Neuronal stem cell (in vitro differentiated cells): ENCODE results near the gene SPRR1B.
"Not testable (repeated sequence)": the region's sequence is repeated elsewhere in the genome, so short reads cannot be mapped to it uniquely, and the experiment has no call there.

ENCODE experiments used
- DNase-seq: peaks from one replicate; pipeline ENCODE4 v3.0.0-alpha.2; 2013; ENCODE audit warnings: low spot score
- H2AFZ ChIP-seq: one replicate; pipeline ENCODE4 v1.6.1; 2013; ENCODE audit warnings: mild to moderate bottlenecking, low read length, inconsistent platforms
- H2AK5ac ChIP-seq: 2 replicates; pipeline ENCODE4 v1.6.1; 2013; ENCODE audit warnings: low read depth, mild to moderate bottlenecking, inconsistent platforms, low read length, moderate library complexity, mixed read lengths
- H2BK120ac ChIP-seq: 2 replicates; pipeline ENCODE4 v1.6.1; 2013; ENCODE audit warnings: low read depth, mild to moderate bottlenecking, inconsistent platforms, low read length, moderate library complexity, mixed read lengths
- H2BK12ac ChIP-seq: one replicate; pipeline ENCODE4 v1.6.1; 2013; ENCODE audit warnings: low read length, inconsistent platforms
- H2BK15ac ChIP-seq: 2 replicates; pipeline ENCODE4 v1.6.1; 2013; ENCODE audit warnings: mild to moderate bottlenecking, low read length, inconsistent platforms, mixed read lengths
- H2BK5ac ChIP-seq: one replicate; pipeline ENCODE4 v1.6.1; 2013; ENCODE audit warnings: inconsistent platforms, mild to moderate bottlenecking, low read length, moderate library complexity
- H3K14ac ChIP-seq: one replicate; pipeline ENCODE4 v1.6.1; 2013; ENCODE audit warnings: low read length, inconsistent platforms
- H3K18ac ChIP-seq: 2 replicates; pipeline ENCODE4 v1.6.1; 2013; ENCODE audit warnings: low read length, inconsistent platforms
- H3K23ac ChIP-seq: 2 replicates; pipeline ENCODE4 v1.6.1; 2013; ENCODE audit warnings: low read depth, mild to moderate bottlenecking, mixed read lengths, low read length, inconsistent platforms; ENCODE audit not compliant: poor library complexity
- H3K27ac ChIP-seq: replicated peaks from 3 replicates; pipeline ENCODE4 v1.5.1; 2013; ENCODE audit warnings: low read length, inconsistent platforms
- H3K27me3 ChIP-seq, 3 experiments: 2 replicates each; pipeline ENCODE4 v1.6.1; 2013; ENCODE audit warnings: low read length in 3 of 3, mild to moderate bottlenecking in 2 of 3, inconsistent platforms in 1 of 3, low read depth in 1 of 3, mixed read lengths in 1 of 3, moderate library complexity in 1 of 3; ENCODE audit not compliant: control insufficient read depth in 3 of 3, insufficient read depth in 3 of 3
- H3K36me3 ChIP-seq, 2 donors: replicated peaks in 1 of 2; 2 replicates each; pipeline ENCODE4 v1.6.1; 2013; ENCODE audit warnings: low read length in 2 of 2; ENCODE audit not compliant: control insufficient read depth in 2 of 2, insufficient read depth in 2 of 2
- H3K4ac ChIP-seq: 2 replicates; pipeline ENCODE4 v1.6.1; 2013; ENCODE audit warnings: inconsistent platforms, mild to moderate bottlenecking, low read length, moderate library complexity
- H3K4me1 ChIP-seq, 2 donors: 1 replicate in 1 of 2; 2 replicates in 1 of 2; pipeline ENCODE4 v1.6.1; 2013; ENCODE audit warnings: low read length in 2 of 2, low read depth in 1 of 2; ENCODE audit not compliant: control insufficient read depth in 2 of 2, insufficient read depth in 1 of 2
- H3K4me2 ChIP-seq: one replicate; pipeline ENCODE4 v1.6.1; 2013; ENCODE audit warnings: mild to moderate bottlenecking, low read length, inconsistent platforms; ENCODE audit not compliant: insufficient read depth, poor library complexity, severe bottlenecking
- H3K4me3 ChIP-seq, 2 donors: 2 replicates each; pipeline ENCODE4 v1.5.1; 2013; ENCODE audit warnings: low read length in 2 of 2, mild to moderate bottlenecking in 2 of 2, inconsistent platforms in 1 of 2, moderate library complexity in 1 of 2
- H3K79me1 ChIP-seq: one replicate; pipeline ENCODE4 v1.6.1; 2013; ENCODE audit warnings: low read depth, mild to moderate bottlenecking, inconsistent platforms, low read length, moderate library complexity
- H3K9ac ChIP-seq: one replicate; pipeline ENCODE4 v1.6.1; 2013; ENCODE audit warnings: mild to moderate bottlenecking, low read depth, low read length, inconsistent platforms; ENCODE audit not compliant: poor library complexity
- H3K9me3 ChIP-seq, 2 donors: replicated peaks in 1 of 2; 2 replicates each; pipeline versions ENCODE3 to v1.6.1; 2013; ENCODE audit warnings: low read length in 2 of 2, mild to moderate bottlenecking in 2 of 2, inconsistent platforms in 1 of 2, low read depth in 1 of 2, mixed read lengths in 1 of 2, moderate library complexity in 1 of 2; ENCODE audit not compliant: control insufficient read depth in 2 of 2, insufficient read depth in 1 of 2
- H4K8ac ChIP-seq: one replicate; pipeline ENCODE4 v1.6.1; 2013; ENCODE audit warnings: low read depth, mild to moderate bottlenecking, inconsistent platforms, low read length, moderate library complexity
- H4K91ac ChIP-seq: one replicate; pipeline ENCODE4 v1.6.1; 2013; ENCODE audit warnings: low read length, low read depth, mild to moderate bottlenecking, inconsistent platforms; ENCODE audit not compliant: poor library complexity
- WGBS, 2 donors: extraction: QIAGEN DNeasy Blood & Tissue Kit; methylation state at CpG; one replicate each; pipeline ENCODE4 v1.1.7; 2013; ENCODE audit warnings: missing lambda C conversion rate in 2 of 2, mixed read lengths in 1 of 2; ENCODE audit not compliant: insufficient read length in 2 of 2, insufficient replicate concordance in 1 of 2; ENCODE audit errors: extremely low coverage in 2 of 2; 5-methylcytosine and 5-hydroxymethylcytosine counted together

The SPRR1B gene

DNA sequence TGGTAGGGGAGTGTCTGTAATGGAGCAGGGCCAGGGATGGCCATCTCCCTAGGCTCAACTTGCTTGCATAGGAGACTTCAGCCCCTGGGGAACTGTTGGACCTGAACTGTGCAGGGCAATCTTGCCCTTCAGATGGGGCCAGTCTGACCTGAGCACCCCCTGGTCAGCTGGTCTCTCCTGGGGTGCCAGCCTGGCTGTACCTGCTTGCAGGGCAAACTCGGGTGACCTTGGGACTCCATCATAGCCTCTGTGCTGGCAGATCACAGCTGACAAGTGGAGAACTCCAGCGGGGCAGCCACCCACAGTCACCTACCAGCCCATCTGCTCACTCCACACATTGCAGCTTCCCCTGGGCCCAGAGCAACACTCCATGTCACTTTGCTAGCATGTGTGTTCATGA is 18.2 kb downstream of the SPRR1B start:
- Histone ChIP-seq H4K8ac (no peak overlapping the region), H3K4me3 (peak overlapping the region in 1 of 2 donors; percentile 23), H2AK5ac (no peak overlapping the region), H2BK12ac (no peak overlapping the region), H3K4me1 (no peaks in the 10 kb centered on the region), H4K91ac (no peak overlapping the region), H3K23ac (no peak overlapping the region), H3K36me3 (no peaks in the 10 kb centered on the region), H3K9ac (no peak overlapping the region), H3K18ac (no peak overlapping the region), H3K79me1 (no peaks in the 10 kb centered on the region), H3K9me3 (no peaks in the 10 kb centered on the region), H2AFZ (no peak overlapping the region), H3K27me3 (no peaks in the 10 kb centered on the region), H2BK15ac (no peak overlapping the region), H3K4me2 (no peak overlapping the region), H3K4ac (no peak overlapping the region), H3K14ac (peak overlapping the region; percentile 56), H3K27ac (no peak overlapping the region), H2BK5ac (no peak overlapping the region), H2BK120ac (no peak overlapping the region)
- no peak for DNase-seq
- no CpG with 5 or more reads among the region's 2 CpGs for WGBS, 2 donors

GRCh38 chr1:153056111-153056510 is 25.1 kb downstream of the SPRR1B start:
- not testable (repeated sequence) for H2AFZ ChIP-seq, H2BK5ac ChIP-seq, H4K8ac ChIP-seq, H3K14ac ChIP-seq, H3K27ac ChIP-seq, H3K23ac ChIP-seq, H3K4me3 ChIP-seq, H3K4me2 ChIP-seq, H3K18ac ChIP-seq, H3K27me3 ChIP-seq, H2BK120ac ChIP-seq, H3K36me3 ChIP-seq, H4K91ac ChIP-seq, H3K79me1 ChIP-seq, DNase-seq, H2BK15ac ChIP-seq, H3K9ac ChIP-seq, H3K4me1 ChIP-seq, H2AK5ac ChIP-seq, H3K4ac ChIP-seq, H3K9me3 ChIP-seq, H2BK12ac ChIP-seq
- no CpG with 5 or more reads among the region's 3 CpGs for WGBS, 2 donors

- no peak within 1 kb of the TSS for H4K91ac ChIP-seq
- H2AK5ac ChIP-seq: no peak within 1 kb of the TSS
- no peak within 1 kb of the TSS for H3K23ac ChIP-seq
- no peak within 1 kb of the TSS for H3K9ac ChIP-seq
- H4K8ac ChIP-seq: no peak within 1 kb of the TSS
- no peak within 1 kb of the TSS for H3K4ac ChIP-seq
- no peak within 1 kb of the TSS for H2BK5ac ChIP-seq
- no peak within 1 kb of the TSS for H3K4me3 ChIP-seq
- no peak within 1 kb of the TSS for H2BK15ac ChIP-seq
- no peaks in the 10 kb centered on the region for H3K79me1 ChIP-seq
- H3K18ac ChIP-seq: no peak within 1 kb of the TSS
- H3K4me1 ChIP-seq: no peaks in the 10 kb centered on the region
- WGBS, 2 donors: no CpG with 5 or more reads among the region's 2 CpGs
- no peak within 1 kb of the TSS for H3K14ac ChIP-seq
- H3K27ac ChIP-seq: no peak within 1 kb of the TSS
- no peak for DNase-seq
- no peaks in the 10 kb centered on the region for H3K9me3 ChIP-seq
- no peak within 1 kb of the TSS for H3K4me2 ChIP-seq
- peaks cover 0 to 3% (median 0%) of the 10 kb centered on the region in 3 experiments for H3K27me3 ChIP-seq
- no peaks in the 10 kb centered on the region for H3K36me3 ChIP-seq
- no peak within 1 kb of the TSS for H2BK12ac ChIP-seq
- no peak within 1 kb of the TSS for H2BK120ac ChIP-seq
- H2AFZ ChIP-seq: no peak within 1 kb of the TSS
Measured at GRCh38 chr1:153057375-153057774, 26.4 kb downstream of the SPRR1B start, which contains the start of gene SPRR2A. Gene SPRR2A (minus strand): TSS chr1:153057512. CDS start chr1:153056735, 777 bp downstream.

DNA sequence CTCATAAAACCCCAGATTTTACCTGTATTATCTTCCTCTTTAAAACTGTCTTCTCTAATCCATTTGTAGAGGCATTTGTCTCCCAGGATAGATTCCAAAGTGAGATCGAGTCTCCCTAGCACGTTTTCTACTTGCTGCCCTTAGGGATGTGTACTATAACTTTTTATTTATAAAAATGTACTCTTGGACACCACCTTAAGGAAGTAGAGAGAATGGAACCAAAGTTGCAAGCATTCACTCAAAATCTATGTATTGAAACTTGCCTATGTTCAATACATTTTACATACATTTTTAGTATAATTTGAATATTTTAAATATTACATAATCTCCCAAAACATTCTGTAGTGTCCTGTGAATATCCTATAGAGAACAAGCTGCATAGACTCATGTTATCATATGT is 27.2 kb downstream of the SPRR1B start:
- Histone ChIP-seq H3K9me3 (no peaks in the 10 kb centered on the region), H2AK5ac (no peak overlapping the region), H3K36me3 (no peaks in the 10 kb centered on the region), H3K4me1 (no peaks in the 10 kb centered on the region), H3K14ac (no peak overlapping the region), H3K27me3 (peaks cover 0 to 3% (median 0%) of the 10 kb centered on the region in 3 experiments), H4K8ac (no peak overlapping the region), H3K4me3 (no peak overlapping the region), H3K18ac (no peak overlapping the region), H2BK12ac (no peak overlapping the region), H3K4me2 (no peak overlapping the region), H2AFZ (no peak overlapping the region), H3K79me1 (no peaks in the 10 kb centered on the region), H3K27ac (no peak overlapping the region), H2BK15ac (no peak overlapping the region), H2BK5ac (no peak overlapping the region), H3K23ac (no peak overlapping the region), H4K91ac (no peak overlapping the region), H3K9ac (no peak overlapping the region), H2BK120ac (no peak overlapping the region), H3K4ac (no peak overlapping the region)
- no peak for DNase-seq
- no CpG with 5 or more reads among the region's 2 CpGs for WGBS, 2 donors
